Uterus (tissue), 4 donors: ENCODE measurements around the gene TRIP13. TPM values are rescaled to one million over a fixed set of nuclear protein-coding genes. Genes with fewer than 3 reads are reported as not detected.
"Not testable (repeated sequence)": the region's sequence is repeated elsewhere in the genome, so short reads cannot be mapped to it uniquely, and the experiment has no call there.

ENCODE experiments used
- DNase-seq, 2 donors: peaks; one replicate each; pipeline ENCODE4 v3.0.0-alpha.2; 2019 to 2020
- H3K27ac ChIP-seq, 2 donors: fragments of 200-600 bp; sonication (generic); 1 replicate in 1 of 2; 2 replicates in 1 of 2; pipeline ENCODE4 v1.5.1; 2016 to 2018
- H3K27me3 ChIP-seq, 2 donors: fragments of 200-600 bp; sonication (generic); one replicate each; pipeline ENCODE4 v1.5.1; 2018 to 2019; ENCODE audit warnings: control low read depth in 1 of 2
- H3K36me3 ChIP-seq, 2 donors: fragments of 200-600 bp; sonication (generic); one replicate each; pipeline ENCODE4 v1.5.1; 2019; ENCODE audit warnings: control low read depth in 1 of 2
- H3K4me1 ChIP-seq, 2 donors: fragments of 200-600 bp; sonication (generic); one replicate each; pipeline ENCODE4 v1.5.1; 2018 to 2019; ENCODE audit warnings: control low read depth in 1 of 2
- H3K4me3 ChIP-seq, 2 donors: fragments of 200-600 bp; sonication (generic); 1 replicate in 1 of 2; 2 replicates in 1 of 2; pipeline ENCODE4 v1.5.1; 2018 to 2019; ENCODE audit warnings: mild to moderate bottlenecking in 1 of 2
- H3K9me3 ChIP-seq, 2 donors: fragments of 200-600 bp; sonication (generic); one replicate each; pipeline ENCODE4 v1.5.1; 2019; ENCODE audit warnings: control low read depth in 1 of 2
- CTCF ChIP-seq, 4 experiments: fragments of 200-600 bp in 2 of 4; fragments of 450-650 bp in 2 of 4; sonication (generic) in 2 of 4; IDR thresholded peaks; one replicate each; pipeline ENCODE4 v1.5.1; 2016 to 2019; ENCODE audit warnings: antibody characterized with exemption in 4 of 4, mild to moderate bottlenecking in 2 of 4, moderate library complexity in 1 of 4
- POLR2A ChIP-seq, 2 donors: fragments of 450-650 bp; IDR thresholded peaks; one replicate each; pipeline ENCODE4 v1.6.1; 2016; ENCODE audit warnings: antibody characterized with exemption in 2 of 2, mild to moderate bottlenecking in 1 of 2, moderate library complexity in 1 of 2
- intact Hi-C: fragments of 100-400 bp; cut with DNase I; formaldehyde crosslinking; loops from one replicate; pipeline ENCODE4 v1.15.1; 2023; ENCODE audit warnings: low total_unique reads
- total RNA-seq, 4 donors: library from RNA; depleted of rRNA in 3 of 4; stranded (reverse); fragments of >200 nt in 3 of 4; gene quantifications; one replicate each; pipeline versions ENCODE4 v1.1.0 to v1.2.4, GENCODE V29; 2014 to 2023
- donor health status: DM: yes; HTN: yes; CAD: no.

The TRIP13 gene
- total RNA-seq, 4 donors from 2014 or later, result 1.2 to 10.5 (median 1.3) TPM; not detected in 1

DNA sequence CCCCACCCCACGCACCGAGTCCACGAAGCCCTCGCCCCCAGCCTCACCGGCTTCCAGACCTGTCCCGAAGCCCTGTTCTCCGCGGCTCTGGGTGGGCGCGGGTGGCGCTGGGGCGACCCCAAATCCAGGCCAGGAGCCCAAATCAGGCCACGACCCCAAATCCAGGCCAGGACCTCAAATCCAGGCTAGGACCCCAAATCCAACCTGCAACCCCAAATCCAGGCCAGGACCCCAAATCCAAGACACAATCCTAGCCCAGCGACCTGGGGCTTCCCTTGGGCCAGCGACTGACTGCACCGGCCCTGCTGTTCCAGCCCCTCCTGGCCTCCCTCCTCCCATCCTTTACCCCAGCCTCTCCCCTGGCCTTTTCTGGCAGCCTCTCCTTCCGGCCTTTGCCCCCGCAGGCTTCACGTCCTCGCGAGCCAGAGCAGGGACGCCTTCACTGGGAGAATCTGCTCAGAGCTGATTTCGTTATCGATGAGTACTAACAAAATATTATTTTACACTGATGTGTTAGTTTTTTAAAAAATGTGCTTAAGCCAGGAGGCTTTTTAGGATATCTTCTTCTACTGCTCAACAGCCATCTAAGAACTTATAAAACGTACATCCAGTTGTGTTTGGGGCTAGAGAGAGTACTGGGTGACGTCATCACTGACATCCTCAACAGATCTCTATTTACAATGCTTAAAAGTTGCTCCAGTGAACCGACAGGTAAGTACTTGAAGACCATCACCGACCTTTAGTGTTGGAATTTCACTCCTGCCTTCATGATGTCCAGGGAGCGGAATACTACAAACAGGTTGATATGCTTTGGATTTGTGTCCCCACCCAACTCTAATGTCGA lies 34.7 kb downstream of the TRIP13 start:
- intact Hi-C loops, result no loop called here
- H3K4me3 ChIP-seq, result no peak overlapping the region

DNA sequence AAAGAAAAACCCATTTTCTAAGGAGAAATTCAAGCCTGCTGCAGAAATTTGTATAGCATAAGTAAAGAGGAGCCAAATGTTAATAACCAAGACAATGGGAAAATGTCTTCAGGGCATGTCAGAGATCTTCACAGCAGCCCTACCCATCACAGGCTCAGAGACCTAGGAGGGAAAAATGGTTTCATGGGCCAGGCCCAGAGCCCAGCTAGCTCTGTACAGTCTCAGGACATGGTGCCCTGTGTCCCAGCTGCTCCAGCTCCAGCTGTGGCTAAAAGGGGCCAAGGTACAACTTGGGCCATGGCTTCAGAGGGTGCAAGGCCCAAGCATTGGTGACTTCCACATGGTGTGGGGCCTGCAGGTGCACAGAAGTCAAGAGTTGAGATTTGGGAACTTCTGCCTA lies 36.5 kb downstream of the TRIP13 start:
- H3K4me3 ChIP-seq, DNase-seq, intact Hi-C loops, H3K36me3 ChIP-seq, H3K27ac ChIP-seq, H3K4me1 ChIP-seq, H3K27me3 ChIP-seq, H3K9me3 ChIP-seq: not testable (repeated sequence)

More for the DNA sequence above, 34.7 kb downstream of the TRIP13 start:
- H3K36me3 ChIP-seq, result no peaks in the 10 kb centered on the region
- H3K27ac ChIP-seq, result no peak overlapping the region
- TF ChIP-seq POLR2A (IDR thresholded peaks at IDR 0.05), result no peak
- TF ChIP-seq CTCF (IDR thresholded peaks at IDR 0.05), result no peak
- no peaks in the 10 kb centered on the region for H3K9me3 ChIP-seq
- no peak for DNase-seq
- peaks cover 0 to 8% of the 10 kb centered on the region in 2 donors for H3K27me3 ChIP-seq
- peaks cover 0 to 8% of the 10 kb centered on the region in 2 donors for H3K4me1 ChIP-seq

DNA sequence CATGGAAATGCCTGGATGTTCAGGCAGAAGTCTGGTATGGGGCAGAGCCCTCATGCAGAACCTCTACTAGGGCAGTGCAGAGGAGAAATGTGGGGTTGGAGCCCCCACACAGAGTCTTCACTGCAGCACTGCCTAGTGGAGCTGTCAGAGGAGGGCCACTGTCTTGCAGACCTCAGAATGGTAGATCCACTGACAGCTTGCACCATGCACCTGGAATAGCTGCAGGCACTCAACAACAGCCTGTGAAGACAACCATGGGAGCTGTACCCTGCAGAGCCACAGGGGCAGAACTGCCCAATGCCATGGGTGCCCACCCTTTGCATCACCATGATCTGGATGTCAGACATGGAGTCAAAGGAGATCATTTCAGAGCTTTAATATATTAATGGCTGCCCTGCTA lies 36.9 kb downstream of the TRIP13 start:
- DNase-seq, result no peak
- peaks cover 0 to 8% of the 10 kb centered on the region in 2 donors for H3K27me3 ChIP-seq
- no peaks in the 10 kb centered on the region for H3K36me3 ChIP-seq
- H3K4me1 ChIP-seq, result peaks cover 0 to 8% of the 10 kb centered on the region in 2 donors
- H3K27ac ChIP-seq, result no peak overlapping the region
- intact Hi-C loops, result no loop called here
- no peak for TF ChIP-seq POLR2A (IDR thresholded peaks at IDR 0.05)
- no peaks in the 10 kb centered on the region for H3K9me3 ChIP-seq
- no peak overlapping the region for H3K4me3 ChIP-seq

DNA sequence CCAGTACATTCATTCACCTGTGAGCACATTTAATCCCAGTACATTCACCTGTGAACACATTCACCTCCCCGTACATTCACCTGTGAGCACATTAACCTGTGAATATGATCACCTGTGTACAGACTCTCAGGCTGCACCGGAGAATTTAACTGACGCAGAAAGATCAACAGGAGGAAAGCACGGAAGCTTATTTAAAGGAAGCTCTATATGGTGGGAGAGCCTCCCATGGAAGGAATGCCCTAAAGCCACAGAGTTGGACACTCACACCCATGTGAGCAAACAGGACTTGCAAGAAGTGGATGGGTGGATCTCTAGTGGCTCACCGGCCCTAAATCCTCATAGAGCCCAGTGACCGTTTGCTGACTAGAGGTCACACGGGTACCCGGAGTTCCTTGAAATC lies 38.2 kb downstream of the TRIP13 start:
- Histone ChIP-seq H3K36me3 (no peaks in the 10 kb centered on the region), H3K27ac (no peak overlapping the region), H3K27me3 (peaks cover 0 to 6% of the 10 kb centered on the region in 2 donors), H3K4me1 (peaks cover 0 to 8% of the 10 kb centered on the region in 2 donors), H3K4me3 (no peak overlapping the region), H3K9me3 (no peaks in the 10 kb centered on the region)
- no peak for DNase-seq
- TF ChIP-seq POLR2A (IDR thresholded peaks at IDR 0.05) (no peak), CTCF (IDR thresholded peaks at IDR 0.05) (no peak)
- intact Hi-C loops, result no loop called here

GRCh38 chr5:931570-932145 lies 39.0 kb downstream of the TRIP13 start:
- peak in 1 of 2 donors; percentile 4 for DNase-seq
- Histone ChIP-seq H3K9me3 (no peaks in the 10 kb centered on the region), H3K4me3 (no peak overlapping the region), H3K27me3 (no peaks in the 10 kb centered on the region), H3K36me3 (no peaks in the 10 kb centered on the region), H3K27ac (no peak overlapping the region), H3K4me1 (peaks cover 0 to 4% of the 10 kb centered on the region in 2 donors)
- TF ChIP-seq CTCF (IDR thresholded peaks at IDR 0.05) (no peak), POLR2A (IDR thresholded peaks at IDR 0.05) (no peak)
- intact Hi-C loops, result no loop called here

- no peak for TF ChIP-seq POLR2A (IDR thresholded peaks at IDR 0.05)
- TF ChIP-seq CTCF (IDR thresholded peaks at IDR 0.05), result no peak
- Histone ChIP-seq H3K9me3 (no peaks in the 10 kb centered on the region), H3K36me3 (no peaks in the 10 kb centered on the region), H3K4me3 (no peak overlapping the region), H3K27me3 (no peaks in the 10 kb centered on the region), H3K27ac (no peak overlapping the region), H3K4me1 (no peaks in the 10 kb centered on the region)
- DNase-seq, result peak in 1 of 2 donors; percentile 12
- intact Hi-C loops, result no loop called here
These were observed 39.5 kb downstream of the TRIP13 start for GRCh38 chr5:932151-932627.
